Measurements from ENCODE around the gene MAGOH. TPM values are rescaled to one million over a fixed set of nuclear protein-coding genes. Genes with fewer than 3 reads are reported as not detected.

The MAGOH gene
- total and polyA plus RNA-seq, 9 of the 15 experiments (the other 6 are each of a cell fraction or from before 2014, with no cell fraction given), result 102 to 342 (median 135) TPM

DNA sequence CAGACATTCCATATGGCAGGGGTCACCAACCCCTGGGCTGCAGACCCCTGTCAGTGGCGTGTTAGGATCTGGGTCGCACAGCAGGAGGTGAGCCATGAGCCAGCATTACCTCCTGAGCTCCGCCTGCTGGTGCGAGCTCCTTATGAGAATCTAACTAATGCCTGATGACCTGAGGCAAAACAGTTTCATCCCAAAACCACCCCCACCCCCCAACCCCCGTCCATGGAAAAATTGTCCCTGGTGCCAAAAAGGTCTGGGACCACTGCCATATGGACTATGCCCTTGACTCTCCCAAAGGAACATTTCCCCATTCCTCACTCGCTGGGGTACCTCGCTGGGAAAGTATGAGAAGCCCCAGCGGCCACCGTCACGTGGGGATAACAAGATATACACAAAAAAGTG lies 48.1 kb downstream of the MAGOH start:
- H3K9me1 ChIP-seq (ENCODE audit: control insufficient read depth, insufficient read depth, low read length), result no peaks in the 10 kb centered on the region
- no TSS peak for BruUV-seq (replicated peaks)
- DNase-seq (ENCODE audit: extremely low read depth in 1 of 4, low spot score in 3 of 4) (peak in 3 of 4 experiments; percentile 33 to 59 (median 37)), FAIRE-seq (no peak), ATAC-seq (peak; percentile 79)
- ChIA-PET POLR2A (interaction anchor here (1.4 kb wide), 1 partner anchor 11 kb away, joined by 3 read pairs; no protein-coding TSS in a partner anchor), CTCF (ENCODE audit: low intra/inter-chr PET ratio) (no interaction called here)
- H3K9ac ChIP-seq (ENCODE audit: insufficient read depth in 1 of 2, low read depth in 2 of 2, low read length in 2 of 2), result peak overlapping the region in 1 of 2 experiments; percentile 28; a peak in 1 of 4 replicates
- H3K4me2 ChIP-seq (ENCODE audit: insufficient read depth, low read length), result no peak overlapping the region
- peak overlapping the region; percentile 30; the same call in 1 of the 2 replicates for H2AFZ ChIP-seq (ENCODE audit: low read depth, low read length)
- H3K36me3 ChIP-seq (ENCODE audit: control insufficient read depth, insufficient read depth, low read length), result no peaks in the 10 kb centered on the region
- no peak overlapping the region for H3K4me3 ChIP-seq
- in situ Hi-C loops (cut with MboI), result loop anchor here (25.0 kb wide), 1 partner anchor 278 kb away; the partner anchor contains the start of gene ECHDC2
- intact Hi-C loops (cut with micrococcal nuclease), result loop anchor here (10.0 kb wide), 1 partner anchor 205 kb away; no protein-coding TSS in a partner anchor
- peaks cover 0 to 22% of the 10 kb centered on the region in 2 experiments; a peak in 4 of 5 replicates for H3K4me1 ChIP-seq (replicated peaks in 1 of 2; ENCODE audit: control insufficient read depth in 2 of 2, insufficient read depth in 2 of 2, low read length in 2 of 2)
- H3K27me3 ChIP-seq (ENCODE audit: control insufficient read depth in 2 of 2, insufficient read depth in 2 of 2, low read length in 2 of 2), result no peaks in the 10 kb centered on the region
- H4K20me1 ChIP-seq (replicated peaks; ENCODE audit: control insufficient read depth, insufficient read depth, low read length), result no peaks in the 10 kb centered on the region
- WGBS (ENCODE audit: insufficient coverage, low coverage, missing lambda C conversion rate), result 47% methylated on average over 10 of the region's 10 CpGs
- no peaks in the 10 kb centered on the region for H3K79me2 ChIP-seq (ENCODE audit: control insufficient read depth, insufficient read depth, low read length)
- H3K27ac ChIP-seq (ENCODE audit: extremely low read depth, low read depth, low read length), result no peak overlapping the region
- H3K9me3 ChIP-seq (replicated peaks; ENCODE audit: control insufficient read depth, insufficient read depth, low read depth, low read length), result no peaks in the 10 kb centered on the region
- TF ChIP-seq ZNF699 (CRISPR knock-in tag; IDR thresholded peaks at IDR 0.05; ENCODE audit: insufficient replicate concordance), result no peak
- TF ChIP-seq, protein P1, sequence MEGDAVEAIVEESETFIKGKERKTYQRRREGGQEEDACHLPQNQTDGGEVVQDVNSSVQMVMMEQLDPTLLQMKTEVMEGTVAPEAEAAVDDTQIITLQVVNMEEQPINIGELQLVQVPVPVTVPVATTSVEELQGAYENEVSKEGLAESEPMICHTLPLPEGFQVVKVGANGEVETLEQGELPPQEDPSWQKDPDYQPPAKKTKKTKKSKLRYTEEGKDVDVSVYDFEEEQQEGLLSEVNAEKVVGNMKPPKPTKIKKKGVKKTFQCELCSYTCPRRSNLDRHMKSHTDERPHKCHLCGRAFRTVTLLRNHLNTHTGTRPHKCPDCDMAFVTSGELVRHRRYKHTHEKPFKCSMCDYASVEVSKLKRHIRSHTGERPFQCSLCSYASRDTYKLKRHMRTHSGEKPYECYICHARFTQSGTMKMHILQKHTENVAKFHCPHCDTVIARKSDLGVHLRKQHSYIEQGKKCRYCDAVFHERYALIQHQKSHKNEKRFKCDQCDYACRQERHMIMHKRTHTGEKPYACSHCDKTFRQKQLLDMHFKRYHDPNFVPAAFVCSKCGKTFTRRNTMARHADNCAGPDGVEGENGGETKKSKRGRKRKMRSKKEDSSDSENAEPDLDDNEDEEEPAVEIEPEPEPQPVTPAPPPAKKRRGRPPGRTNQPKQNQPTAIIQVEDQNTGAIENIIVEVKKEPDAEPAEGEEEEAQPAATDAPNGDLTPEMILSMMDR (IDR thresholded peaks at IDR 0.05 in 2 of 3, conservative IDR thresholded peaks at IDR 0.05 in 1 of 3; ENCODE audit: insufficient read depth in 2 of 3, low read depth in 1 of 3, low read length in 3 of 3), result peak; percentile 39 to 50 (median 46); a peak in 4 of 6 replicates
- peak in 1 of 2 experiments; percentile 26; a peak in 2 of 4 replicates for TF ChIP-seq RAD21 (CRISPR knock-in tag; conservative IDR thresholded peaks at IDR 0.05 in 1 of 2, IDR thresholded peaks at IDR 0.05 in 1 of 2)
- peak; percentile 91 for TF ChIP-seq ZBTB7A (IDR thresholded peaks at IDR 0.05; ENCODE audit: borderline replicate concordance, control insufficient read depth, low read depth, low read length)
- TF ChIP-seq ETV6 (IDR thresholded peaks at IDR 0.05; ENCODE audit: borderline replicate concordance in 1 of 2, low read depth in 2 of 2, low read length in 1 of 2), result no peak
- no peak for TF ChIP-seq ETV6 (CRISPR knock-in tag; IDR thresholded peaks at IDR 0.05; ENCODE audit: borderline replicate concordance)
- TF ChIP-seq RUNX1 (IDR thresholded peaks at IDR 0.05; ENCODE audit: low read depth), result no peak
- TF ChIP-seq, protein P2, sequence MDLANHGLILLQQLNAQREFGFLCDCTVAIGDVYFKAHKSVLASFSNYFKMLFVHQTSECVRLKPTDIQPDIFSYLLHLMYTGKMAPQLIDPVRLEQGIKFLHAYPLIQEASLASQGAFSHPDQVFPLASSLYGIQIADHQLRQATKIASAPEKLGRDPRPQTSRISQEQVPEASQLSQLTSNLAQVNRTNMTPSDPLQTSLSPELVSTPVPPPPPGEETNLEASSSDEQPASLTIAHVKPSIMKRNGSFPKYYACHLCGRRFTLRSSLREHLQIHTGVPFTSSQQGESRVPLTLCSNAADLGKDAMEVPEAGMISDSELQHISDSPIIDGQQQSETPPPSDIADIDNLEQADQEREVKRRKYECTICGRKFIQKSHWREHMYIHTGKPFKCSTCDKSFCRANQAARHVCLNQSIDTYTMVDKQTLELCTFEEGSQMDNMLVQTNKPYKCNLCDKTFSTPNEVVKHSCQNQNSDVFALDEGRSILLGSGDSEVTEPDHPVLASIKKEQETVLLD (IDR thresholded peaks at IDR 0.05), result no peak
- TF ChIP-seq, protein P3, sequence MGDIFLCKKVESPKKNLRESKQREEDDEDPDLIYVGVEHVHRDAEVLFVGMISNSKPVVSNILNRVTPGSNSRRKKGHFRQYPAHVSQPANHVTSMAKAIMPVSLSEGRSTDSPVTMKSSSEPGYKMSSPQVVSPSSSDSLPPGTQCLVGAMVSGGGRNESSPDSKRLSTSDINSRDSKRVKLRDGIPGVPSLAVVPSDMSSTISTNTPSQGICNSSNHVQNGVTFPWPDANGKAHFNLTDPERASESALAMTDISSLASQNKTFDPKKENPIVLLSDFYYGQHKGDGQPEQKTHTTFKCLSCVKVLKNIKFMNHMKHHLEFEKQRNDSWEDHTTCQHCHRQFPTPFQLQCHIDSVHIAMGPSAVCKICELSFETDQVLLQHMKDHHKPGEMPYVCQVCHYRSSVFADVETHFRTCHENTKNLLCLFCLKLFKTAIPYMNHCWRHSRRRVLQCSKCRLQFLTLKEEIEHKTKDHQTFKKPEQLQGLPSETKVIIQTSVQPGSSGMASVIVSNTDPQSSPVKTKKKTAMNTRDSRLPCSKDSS (IDR thresholded peaks at IDR 0.05; ENCODE audit: low read depth, partially characterized antibody), result no peak
- TF ChIP-seq NFE2 (IDR thresholded peaks at IDR 0.05; ENCODE audit: low read depth), result peak; percentile 54; the same call in 1 of the 2 replicates
- TF ChIP-seq KLF6 (CRISPR knock-in tag; IDR thresholded peaks at IDR 0.05; ENCODE audit: borderline replicate concordance), result no peak
- no peak for TF ChIP-seq POLR2A (conservative IDR thresholded peaks at IDR 0.05)
- no peak for TF ChIP-seq MAFG (tag; conservative IDR thresholded peaks at IDR 0.05)
- TF ChIP-seq CEBPB (tag; IDR thresholded peaks at IDR 0.05), result no peak
- no peak for TF ChIP-seq CBFA2T3 (IDR thresholded peaks at IDR 0.05)
- TF ChIP-seq KAT8 (IDR thresholded peaks at IDR 0.05; ENCODE audit: low read depth), result no peak
- no peak for TF ChIP-seq POLR2AphosphoS2 (IDR thresholded peaks at IDR 0.05; ENCODE audit: low read length)
- no peak for TF ChIP-seq ZNF76 (CRISPR knock-in tag; IDR thresholded peaks at IDR 0.05; ENCODE audit: borderline replicate concordance)
- no peak for TF ChIP-seq ARNT (IDR thresholded peaks at IDR 0.05)
- no peak for TF ChIP-seq NFRKB (IDR thresholded peaks at IDR 0.05; ENCODE audit: low read depth)

All from K562 (cell line).